Esophagus squamous epithelium (tissue), 5 donors: ENCODE results near the gene DICER1. TPM values are rescaled to one million over a fixed set of nuclear protein-coding genes. Genes with fewer than 3 reads are reported as not detected.

ENCODE experiments used
- DNase-seq: peaks from one replicate; lab custom pipeline; 2025; lab: John Stamatoyannopoulos, UW
- H3K27ac ChIP-seq, 4 donors: fragments of 200-600 bp; sonication (generic); one replicate each; pipeline ENCODE4 v1.5.1; 2016 to 2019; ENCODE audit warnings: mild to moderate bottlenecking in 1 of 4
- H3K27me3 ChIP-seq, 4 donors: fragments of 200-600 bp; sonication (generic); 1 replicate in 3 of 4; 2 replicates in 1 of 4; pipeline versions ENCODE4 v1.5.1 to v1.6.0; 2017 to 2021; ENCODE audit warnings: antibody characterized with exemption in 1 of 4
- H3K36me3 ChIP-seq, 3 donors: fragments of 200-600 bp; sonication (generic); one replicate each; pipeline ENCODE4 v1.5.1; 2016 to 2019
- H3K4me1 ChIP-seq, 3 donors: fragments of 200-600 bp; sonication (generic); one replicate each; pipeline ENCODE4 v1.5.1; 2017 to 2019
- H3K4me3 ChIP-seq, 4 donors: fragments of 200-600 bp; sonication (generic); 1 replicate in 3 of 4; 2 replicates in 1 of 4; pipeline ENCODE4 v1.5.1; 2016 to 2019; ENCODE audit warnings: mild to moderate bottlenecking in 2 of 4, moderate library complexity in 1 of 4
- H3K9me3 ChIP-seq, 3 donors: fragments of 200-600 bp; sonication (generic); one replicate each; pipeline ENCODE4 v1.5.1; 2016 to 2019
- POLR2A ChIP-seq, 4 donors: fragments of 450-650 bp; IDR thresholded peaks; one replicate each; pipeline ENCODE4 v1.6.1; 2017; ENCODE audit warnings: antibody characterized with exemption in 4 of 4, mild to moderate bottlenecking in 4 of 4, moderate library complexity in 3 of 4
- WGBS, 2 donors: methylation state at CpG; one replicate each; pipeline ENCODE4 v1.1.5; 2018; 5-methylcytosine and 5-hydroxymethylcytosine counted together
- intact Hi-C: fragments of 100-400 bp; cut with DNase I; formaldehyde crosslinking; loops from one replicate; pipeline ENCODE4 v1.15.0; 2022
- total RNA-seq, 4 donors: library from RNA; depleted of rRNA; stranded (reverse); fragments of >200 nt; gene quantifications; one replicate each; pipeline ENCODE4 v1.1.0, GENCODE V29; 2016
- TF ChIP-seq, protein P1 (sequence below), 6 experiments: fragments of 450-650 bp in 4 of 6; fragments of 200-600 bp in 2 of 6; sonication (generic) in 2 of 6; IDR thresholded peaks; one replicate each; pipeline ENCODE4 v1.5.1; 2016 to 2019; ENCODE audit warnings: antibody characterized with exemption in 6 of 6, mild to moderate bottlenecking in 4 of 6, moderate library complexity in 4 of 6
- donor health status: DM: yes; HTN: yes; CAD: no.

DICER1 gene
- total RNA-seq, 4 donors from 2014 or later: 39.4 to 79.7 (median 55.7) TPM

DNA sequence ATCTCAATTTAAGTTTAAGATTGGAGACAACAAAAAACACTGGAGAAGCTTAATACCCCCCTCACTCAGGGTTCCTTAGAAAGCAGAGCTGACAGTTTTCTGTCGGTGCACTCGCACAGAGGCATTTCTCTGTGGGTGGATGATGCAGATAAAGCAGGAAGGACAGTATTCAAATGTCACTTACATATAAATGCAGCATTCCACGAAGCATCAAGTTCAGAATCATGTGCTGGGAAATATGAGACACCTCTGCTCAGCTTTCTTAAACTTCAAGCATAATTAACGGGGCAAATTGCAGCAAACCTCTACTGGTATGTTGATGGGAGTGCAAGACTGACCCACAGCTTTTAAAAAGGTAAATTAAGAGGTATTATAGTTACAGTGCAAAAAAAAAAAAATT, 68.7 kb downstream of the DICER1 start:
- no peak overlapping the region for H3K27ac ChIP-seq
- no peaks in the 10 kb centered on the region for H3K4me1 ChIP-seq
- no peaks in the 10 kb centered on the region for H3K27me3 ChIP-seq
- no peak overlapping the region for H3K4me3 ChIP-seq
- DNase-seq: no peak
- TF ChIP-seq, protein P1, sequence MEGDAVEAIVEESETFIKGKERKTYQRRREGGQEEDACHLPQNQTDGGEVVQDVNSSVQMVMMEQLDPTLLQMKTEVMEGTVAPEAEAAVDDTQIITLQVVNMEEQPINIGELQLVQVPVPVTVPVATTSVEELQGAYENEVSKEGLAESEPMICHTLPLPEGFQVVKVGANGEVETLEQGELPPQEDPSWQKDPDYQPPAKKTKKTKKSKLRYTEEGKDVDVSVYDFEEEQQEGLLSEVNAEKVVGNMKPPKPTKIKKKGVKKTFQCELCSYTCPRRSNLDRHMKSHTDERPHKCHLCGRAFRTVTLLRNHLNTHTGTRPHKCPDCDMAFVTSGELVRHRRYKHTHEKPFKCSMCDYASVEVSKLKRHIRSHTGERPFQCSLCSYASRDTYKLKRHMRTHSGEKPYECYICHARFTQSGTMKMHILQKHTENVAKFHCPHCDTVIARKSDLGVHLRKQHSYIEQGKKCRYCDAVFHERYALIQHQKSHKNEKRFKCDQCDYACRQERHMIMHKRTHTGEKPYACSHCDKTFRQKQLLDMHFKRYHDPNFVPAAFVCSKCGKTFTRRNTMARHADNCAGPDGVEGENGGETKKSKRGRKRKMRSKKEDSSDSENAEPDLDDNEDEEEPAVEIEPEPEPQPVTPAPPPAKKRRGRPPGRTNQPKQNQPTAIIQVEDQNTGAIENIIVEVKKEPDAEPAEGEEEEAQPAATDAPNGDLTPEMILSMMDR (IDR thresholded peaks at IDR 0.05): no peak
- peaks cover 3 to 97% (median 22%) of the 10 kb centered on the region in 3 donors for H3K36me3 ChIP-seq
- intact Hi-C loops: no loop called here
- no peaks in the 10 kb centered on the region for H3K9me3 ChIP-seq
- 50 to 58% methylated on average over 4 of the region's 4 CpGs for WGBS, 2 donors

DNA sequence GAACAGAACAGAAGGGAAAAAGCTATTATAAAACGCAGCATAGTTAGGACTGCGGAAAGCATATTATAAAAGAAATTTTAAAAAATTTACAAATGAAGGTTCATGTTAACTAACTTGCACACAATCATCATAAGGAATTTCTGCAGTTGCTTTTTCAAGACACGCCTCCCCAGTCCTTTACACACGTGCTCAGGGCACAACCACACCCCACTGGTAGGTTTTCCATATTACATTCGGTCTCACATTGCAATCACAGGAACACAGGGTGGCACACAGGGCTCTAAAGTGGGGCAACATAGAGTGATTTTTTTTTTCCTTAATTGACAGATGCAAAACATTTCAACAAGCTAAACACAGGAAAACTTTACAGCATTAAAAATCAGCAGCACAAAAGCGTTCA, 69.7 kb downstream of the DICER1 start:
- H3K36me3 ChIP-seq: peaks cover 0 to 86% (median 19%) of the 10 kb centered on the region in 3 donors
- no peaks in the 10 kb centered on the region for H3K27me3 ChIP-seq
- intact Hi-C loops: no loop called here
- WGBS, 2 donors: 75 to 91% methylated on average over 6 of the region's 6 CpGs
- H3K9me3 ChIP-seq: no peaks in the 10 kb centered on the region
- no peak overlapping the region for H3K4me3 ChIP-seq
- TF ChIP-seq, protein P1 (IDR thresholded peaks at IDR 0.05): no peak
- no peak for TF ChIP-seq POLR2A (IDR thresholded peaks at IDR 0.05)
- no peak overlapping the region for H3K27ac ChIP-seq
- DNase-seq: no peak
- no peaks in the 10 kb centered on the region for H3K4me1 ChIP-seq

DNA sequence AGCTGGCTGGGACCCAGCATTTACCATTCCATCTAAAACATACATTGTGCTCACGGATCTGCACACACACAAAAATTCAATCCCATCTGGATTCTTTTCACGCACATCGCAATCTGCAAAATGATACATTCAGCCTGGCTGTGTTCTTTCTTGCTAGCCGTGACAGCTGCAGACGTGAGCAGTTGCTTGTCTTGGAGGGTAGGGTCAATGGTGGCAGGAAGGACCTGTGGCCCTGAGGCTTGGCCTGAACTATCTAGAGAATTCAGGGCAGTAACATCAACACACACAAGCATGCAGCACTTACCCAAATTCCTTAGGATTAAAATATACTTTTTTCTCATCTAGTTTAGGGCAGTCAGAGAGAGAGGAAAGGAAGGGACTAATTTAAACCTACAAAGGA, 72.0 kb downstream of the DICER1 start:
- WGBS, 2 donors: 90 to 93% methylated on average over 4 to 5 of the region's 5 CpGs
- Histone ChIP-seq H3K27me3 (no peaks in the 10 kb centered on the region), H3K9me3 (no peaks in the 10 kb centered on the region), H3K27ac (no peak overlapping the region), H3K4me3 (no peak overlapping the region), H3K4me1 (no peaks in the 10 kb centered on the region), H3K36me3 (peaks cover 0 to 63% (median 14%) of the 10 kb centered on the region in 3 donors)
- intact Hi-C loops: no loop called here
- DNase-seq: no peak
- TF ChIP-seq POLR2A (IDR thresholded peaks at IDR 0.05): no peak
- TF ChIP-seq, protein P1 (IDR thresholded peaks at IDR 0.05): no peak

DNA sequence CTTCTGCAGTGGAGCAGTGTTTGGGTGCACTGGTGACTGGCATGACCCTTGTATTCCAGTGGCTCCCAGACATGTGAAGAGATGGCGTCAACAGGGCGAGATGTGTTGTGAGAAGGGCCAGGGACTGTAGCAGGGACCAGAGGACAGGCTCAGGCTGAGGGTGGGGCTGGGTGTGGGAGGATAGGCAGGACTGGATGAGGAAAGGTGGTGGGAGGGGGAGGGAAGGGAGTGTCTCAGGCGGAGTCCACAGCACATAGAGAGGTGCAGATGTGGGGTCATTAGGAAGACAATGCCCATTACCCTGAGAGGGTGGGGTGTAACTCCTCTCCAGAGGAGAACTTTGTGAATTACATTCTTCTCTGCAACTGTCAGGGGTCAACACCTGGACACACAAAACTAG, 78.5 kb downstream of the DICER1 start:
- Histone ChIP-seq H3K4me1 (no peaks in the 10 kb centered on the region), H3K9me3 (no peaks in the 10 kb centered on the region), H3K36me3 (no peaks in the 10 kb centered on the region), H3K4me3 (no peak overlapping the region), H3K27ac (no peak overlapping the region), H3K27me3 (no peaks in the 10 kb centered on the region)
- WGBS, 2 donors: 70 to 74% methylated on average over 3 of the region's 3 CpGs
- no peak for TF ChIP-seq POLR2A (IDR thresholded peaks at IDR 0.05)
- TF ChIP-seq, protein P1 (IDR thresholded peaks at IDR 0.05): no peak
- DNase-seq: no peak
- intact Hi-C loops: no loop called here

- Histone ChIP-seq H3K4me3 (no peak overlapping the region), H3K36me3 (no peaks in the 10 kb centered on the region), H3K27ac (no peak overlapping the region), H3K9me3 (no peaks in the 10 kb centered on the region), H3K27me3 (peaks cover 0 to 5% (median 0%) of the 10 kb centered on the region in 4 donors), H3K4me1 (no peaks in the 10 kb centered on the region)
- WGBS, 2 donors: 82 to 89% methylated on average over 6 to 7 of the region's 7 CpGs
- intact Hi-C loops: no loop called here
- TF ChIP-seq, protein P1 (IDR thresholded peaks at IDR 0.05): no peak
- TF ChIP-seq POLR2A (IDR thresholded peaks at IDR 0.05): no peak
- DNase-seq: no peak
Observed at GRCh38 chr14:95077345-95077744, 80.0 kb downstream of the DICER1 start.
